GM12878 (cell line): ENCODE results near the gene NDUFAF5. TPM values are rescaled to one million over a fixed set of nuclear protein-coding genes. Genes with fewer than 3 reads are reported as not detected.

ENCODE experiments used
- ATAC-seq: fragments of 200-7000 bp; cut with Tn5 transposase; 3 replicates; pipeline ENCODE4 v1.9.1; 2020; ENCODE audit warnings: mild to moderate bottlenecking, moderate library complexity
- BruUV-seq: library from RNA; stranded (reverse); fragments of 400-500 nt; replicated peaks from 2 replicates; lab custom pipeline; 2021; lab: Mats Ljungman, UMichigan
- CTCF ChIA-PET: fragments of 300-600 bp; sonication (Branson Sonifier 250); formaldehyde crosslinking; extraction: SDS; loops from one replicate; lab custom pipeline; 2021; ENCODE audit warnings: inconsistent platforms; lab: Yijun Ruan, JAX
- POLR2A ChIA-PET: fragments of 350-600 bp; formaldehyde crosslinking; extraction: SDS; loops from one replicate; lab custom pipeline; 2021; ENCODE audit warnings: inconsistent platforms; lab: Charles Lee
- RAD21 ChIA-PET: fragments of 300-600 bp; sonication (Branson Sonifier 250); formaldehyde crosslinking; loops from one replicate; lab custom pipeline; 2023; ENCODE audit warnings: antibody characterized with exemption; ENCODE audit not compliant: unreplicated experiment; lab: Charles Lee
- SMC1A ChIA-PET: fragments of 300-600 bp; sonication (Branson Sonifier 250); formaldehyde crosslinking; loops from one replicate; lab custom pipeline; 2023; ENCODE audit not compliant: unreplicated experiment, uncharacterized antibody; lab: Charles Lee
- DNase-seq: peaks from one replicate; pipeline ENCODE4 v3.0.0-alpha.2; 2011; ENCODE audit warnings: low read depth, low spot score
- FAIRE-seq: peaks from 3 replicates; lab custom pipeline; 2011; peaks lifted over from hg19 to GRCh38; lab: Jason Lieb, UNC
- H2AFZ ChIP-seq: 2 replicates; pipeline ENCODE4 v1.6.0; 2011; ENCODE audit warnings: low read depth, low read length, control low read depth; ENCODE audit not compliant: control insufficient read depth
- H3K27ac ChIP-seq: 2 replicates; pipeline ENCODE4 v1.5.1; 2011; ENCODE audit warnings: control low read depth; ENCODE audit not compliant: control insufficient read depth, insufficient read depth
- H3K27me3 ChIP-seq, 2 experiments: replicated peaks in 1 of 2; 2 replicates each; pipeline versions ENCODE4 v1.6.0 to v1.6.1; 2011; ENCODE audit warnings: low read length in 1 of 2; ENCODE audit not compliant: control insufficient read depth in 2 of 2, insufficient read depth in 2 of 2
- H3K36me3 ChIP-seq, 2 experiments: 2 replicates each; pipeline ENCODE4 v1.5.1; 2011; ENCODE audit warnings: low read length in 1 of 2; ENCODE audit not compliant: control insufficient read depth in 2 of 2, insufficient read depth in 2 of 2
- H3K4me1 ChIP-seq: 2 replicates; pipeline ENCODE4 v1.6.1; 2011; ENCODE audit warnings: mild to moderate bottlenecking, low read length, moderate library complexity, mixed read lengths; ENCODE audit not compliant: control insufficient read depth, insufficient read depth
- H3K4me2 ChIP-seq: 2 replicates; pipeline ENCODE4 v1.6.0; 2011; ENCODE audit warnings: control low read depth; ENCODE audit not compliant: control insufficient read depth, insufficient read depth
- H3K4me3 ChIP-seq: fragments of 200-600 bp; sonication (generic); 2 replicates; pipeline ENCODE4 v1.5.1; 2016
- H3K79me2 ChIP-seq: 2 replicates; pipeline ENCODE4 v1.6.0; 2011; ENCODE audit warnings: low read length; ENCODE audit not compliant: control insufficient read depth, insufficient read depth
- H3K9ac ChIP-seq: 2 replicates; pipeline ENCODE4 v1.8.0; 2011; ENCODE audit warnings: low read length, control low read depth, mixed read lengths; ENCODE audit not compliant: control insufficient read depth, insufficient read depth
- H3K9me3 ChIP-seq: replicated peaks from 3 replicates; pipeline ENCODE4 v1.5.1; 2011; ENCODE audit warnings: mild to moderate bottlenecking, low read length; ENCODE audit not compliant: control insufficient read depth, insufficient read depth
- H4K20me1 ChIP-seq: 2 replicates; pipeline ENCODE4 v1.6.0; 2011; ENCODE audit not compliant: control insufficient read depth, insufficient read depth
- CEBPB ChIP-seq, 2 experiments: fragments of 150-350 bp in 1 of 2; IDR thresholded peaks; 2 replicates each; pipeline ENCODE4 v1.6.1; 2012 to 2014; ENCODE audit warnings: low read depth in 2 of 2, low read length in 2 of 2, borderline replicate concordance in 1 of 2, inconsistent platforms in 1 of 2
- CTCF ChIP-seq, 3 experiments: IDR thresholded peaks in 2 of 3; conservative IDR thresholded peaks in 1 of 3; 2 replicates each; pipeline ENCODE4 v1.5.1; 2011; ENCODE audit warnings: low read depth in 3 of 3, low read length in 3 of 3, mild to moderate bottlenecking in 3 of 3, control low read depth in 2 of 3, moderate library complexity in 2 of 3, inconsistent platforms in 1 of 3, mixed read lengths in 1 of 3; ENCODE audit not compliant: control insufficient read depth in 2 of 3, insufficient read depth in 1 of 3; ENCODE audit errors: extremely low read depth in 1 of 3
- HDGF ChIP-seq: fragments of 450-650 bp; IDR thresholded peaks from 2 replicates; pipeline ENCODE4 v1.6.1; 2016; ENCODE audit warnings: antibody characterized with exemption
- KAT2A ChIP-seq: conservative IDR thresholded peaks from 2 replicates; pipeline ENCODE4 v1.6.1; 2011; ENCODE audit warnings: low read depth, low read length; ENCODE audit not compliant: control insufficient read depth
- KDM1A ChIP-seq: fragments of 200-600 bp; sonication (generic); IDR thresholded peaks from 2 replicates; pipeline ENCODE4 v1.6.1; 2016; ENCODE audit warnings: borderline replicate concordance
- RAD21 ChIP-seq: IDR thresholded peaks from 2 replicates; pipeline ENCODE4 v1.6.1; 2011; ENCODE audit warnings: mild to moderate bottlenecking, low read depth, low read length, moderate library complexity; ENCODE audit not compliant: insufficient read depth
- SMC3 ChIP-seq: IDR thresholded peaks from 2 replicates; pipeline ENCODE4 v1.6.1; 2011; ENCODE audit warnings: low read length, improper control_type of control experiment, borderline replicate concordance
- ZSCAN29 ChIP-seq: fragments of 450-650 bp; IDR thresholded peaks from 2 replicates; pipeline ENCODE4 v1.6.1; 2017; ENCODE audit warnings: mild to moderate bottlenecking, moderate library complexity
- WGBS: methylation state at CpG from one replicate; pipeline ENCODE4 v1.1.6; 2016; ENCODE audit warnings: low lambda C conversion rate; ENCODE audit not compliant: insufficient replicate concordance, insufficient coverage; ENCODE audit errors: missing lambda C conversion rate; 5-methylcytosine and 5-hydroxymethylcytosine counted together
- in situ Hi-C: fragments of 300-500 bp; cut with MboI; formaldehyde crosslinking; loops from 9 replicates; pipeline ENCODE4 v1.14.3; 2018; ENCODE audit warnings: mixed read lengths
- intact Hi-C: fragments of 100-400 bp; cut with micrococcal nuclease; formaldehyde crosslinking; loops from one replicate; pipeline ENCODE4 v1.14.2; 2022; ENCODE audit not compliant: unreplicated experiment
- polyA plus RNA-seq, 11 experiments: library from polyadenylated mRNA; depleted of rRNA in 4 of 11; unstranded in 6 of 11; stranded (reverse) in 5 of 11; fragments of >200 nt; fragmentation: Nextera tagmentation in 4 of 11; fragmentation: Illumina TruSeq in 1 of 11; extraction: Ambion mirVana in 4 of 11; extraction: Trizol in 1 of 11; gene quantifications; 1 replicate in 1 of 11; 2 replicates in 10 of 11; pipeline versions ENCODE4 v1.2.1 to v1.2.3, GENCODE V29; 2011 to 2016; ENCODE audit warnings: inconsistent platforms in 2 of 11, missing spikeins in 2 of 11, low read depth in 1 of 11
- total RNA-seq, 4 experiments: library from RNA; depleted of rRNA in 3 of 4; stranded (reverse); fragments of >200 nt in 3 of 4; fragmentation: Illumina TruSeq in 1 of 4; extraction: Trizol in 1 of 4; gene quantifications; 2 replicates each; pipeline versions ENCODE4 v1.2.1 to v1.2.3, GENCODE V29; 2013 to 2021
- TF ChIP-seq, protein P1 (sequence below): fragments of 450-650 bp; IDR thresholded peaks from 2 replicates; pipeline ENCODE4 v1.6.1; 2017; ENCODE audit warnings: mild to moderate bottlenecking
- TF ChIP-seq, protein P2 (sequence below): fragments of 450-650 bp; IDR thresholded peaks from 2 replicates; pipeline ENCODE4 v1.6.1; 2018; ENCODE audit warnings: mild to moderate bottlenecking, low read depth, moderate library complexity; ENCODE audit not compliant: partially characterized antibody

Gene NDUFAF5
- total and polyA plus RNA-seq, 10 of the 15 experiments (the other 5 are each of a cell fraction or from before 2014, with no cell fraction given), result 15.6 to 36.9 (median 28.0) TPM

GRCh38 chr20:13788167-13788834 is 3.5 kb downstream of the NDUFAF5 start:
- intact Hi-C loops, result loop anchor here (1.0 to 5.0 kb wide), 3 partner anchors 178 to 861 kb away; no protein-coding TSS in a partner anchor
- peak; percentile 69 for ATAC-seq
- RAD21 ChIA-PET, result interaction anchor here (0.8 to 2.2 kb wide), 15 partner anchors 8 to 863 kb away, joined by 3 to 23 read pairs (median 4); partner anchors contain the start of gene TASP1
- H3K9ac ChIP-seq, result no peak overlapping the region
- BruUV-seq, result no TSS peak
- no peaks in the 10 kb centered on the region for H3K9me3 ChIP-seq
- peaks cover 4% of the 10 kb centered on the region for H3K4me1 ChIP-seq
- CTCF ChIA-PET, result interaction anchor here (0.6 to 2.5 kb wide), 35 partner anchors 8 to 864 kb away, joined by 3 to 40 read pairs (median 4); no protein-coding TSS in a partner anchor
- H3K79me2 ChIP-seq, result peaks cover 39% of the 10 kb centered on the region
- SMC1A ChIA-PET, result interaction anchor here (0.6 to 2.4 kb wide), 18 partner anchors 11 to 669 kb away, joined by 3 to 34 read pairs (median 5); no protein-coding TSS in a partner anchor
- no peak overlapping the region for H2AFZ ChIP-seq
- in situ Hi-C loops, result loop anchor here (25.0 kb wide), 1 partner anchor 326 kb away; no protein-coding TSS in a partner anchor
- no peaks in the 10 kb centered on the region for H3K27me3 ChIP-seq
- peak; percentile 21 for DNase-seq
- no peaks in the 10 kb centered on the region for H4K20me1 ChIP-seq
- peaks cover 0 to 12% of the 10 kb centered on the region in 2 experiments; a peak in 1 of 4 replicates for H3K36me3 ChIP-seq
- POLR2A ChIA-PET, result interaction anchor here (0.5 to 1.3 kb wide), 3 partner anchors 11 to 158 kb away, joined by 4 to 7 read pairs (median 4); no protein-coding TSS in a partner anchor
- no peak overlapping the region for H3K4me3 ChIP-seq
- WGBS, result 0% methylated on average over 1 of the region's 1 CpG
- H3K27ac ChIP-seq, result no peak overlapping the region
- H3K4me2 ChIP-seq, result no peak overlapping the region
- TF ChIP-seq ZSCAN29 (no peak), KDM1A (no peak), KAT2A (no peak), HDGF (no peak), CTCF (IDR thresholded peaks at IDR 0.05 in 2 of 3, conservative IDR thresholded peaks at IDR 0.05 in 1 of 3; ENCODE audit: control insufficient read depth in 2 of 3, extremely low read depth in 1 of 3, insufficient read depth in 1 of 3, low read depth in 3 of 3, low read length in 3 of 3) (peak; percentile 65 to 68 (median 68); a peak in 5 of 6 replicates), SMC3 (peak; percentile 53; the same call in 1 of the 2 replicates), CEBPB (IDR thresholded peaks at IDR 0.05; ENCODE audit: borderline replicate concordance in 1 of 2, low read depth in 2 of 2, low read length in 2 of 2) (no peak), RAD21 (peak; percentile 59)
- TF ChIP-seq, protein P1, sequence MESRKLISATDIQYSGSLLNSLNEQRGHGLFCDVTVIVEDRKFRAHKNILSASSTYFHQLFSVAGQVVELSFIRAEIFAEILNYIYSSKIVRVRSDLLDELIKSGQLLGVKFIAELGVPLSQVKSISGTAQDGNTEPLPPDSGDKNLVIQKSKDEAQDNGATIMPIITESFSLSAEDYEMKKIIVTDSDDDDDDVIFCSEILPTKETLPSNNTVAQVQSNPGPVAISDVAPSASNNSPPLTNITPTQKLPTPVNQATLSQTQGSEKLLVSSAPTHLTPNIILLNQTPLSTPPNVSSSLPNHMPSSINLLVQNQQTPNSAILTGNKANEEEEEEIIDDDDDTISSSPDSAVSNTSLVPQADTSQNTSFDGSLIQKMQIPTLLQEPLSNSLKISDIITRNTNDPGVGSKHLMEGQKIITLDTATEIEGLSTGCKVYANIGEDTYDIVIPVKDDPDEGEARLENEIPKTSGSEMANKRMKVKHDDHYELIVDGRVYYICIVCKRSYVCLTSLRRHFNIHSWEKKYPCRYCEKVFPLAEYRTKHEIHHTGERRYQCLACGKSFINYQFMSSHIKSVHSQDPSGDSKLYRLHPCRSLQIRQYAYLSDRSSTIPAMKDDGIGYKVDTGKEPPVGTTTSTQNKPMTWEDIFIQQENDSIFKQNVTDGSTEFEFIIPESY, result no peak
- TF ChIP-seq, protein P2, sequence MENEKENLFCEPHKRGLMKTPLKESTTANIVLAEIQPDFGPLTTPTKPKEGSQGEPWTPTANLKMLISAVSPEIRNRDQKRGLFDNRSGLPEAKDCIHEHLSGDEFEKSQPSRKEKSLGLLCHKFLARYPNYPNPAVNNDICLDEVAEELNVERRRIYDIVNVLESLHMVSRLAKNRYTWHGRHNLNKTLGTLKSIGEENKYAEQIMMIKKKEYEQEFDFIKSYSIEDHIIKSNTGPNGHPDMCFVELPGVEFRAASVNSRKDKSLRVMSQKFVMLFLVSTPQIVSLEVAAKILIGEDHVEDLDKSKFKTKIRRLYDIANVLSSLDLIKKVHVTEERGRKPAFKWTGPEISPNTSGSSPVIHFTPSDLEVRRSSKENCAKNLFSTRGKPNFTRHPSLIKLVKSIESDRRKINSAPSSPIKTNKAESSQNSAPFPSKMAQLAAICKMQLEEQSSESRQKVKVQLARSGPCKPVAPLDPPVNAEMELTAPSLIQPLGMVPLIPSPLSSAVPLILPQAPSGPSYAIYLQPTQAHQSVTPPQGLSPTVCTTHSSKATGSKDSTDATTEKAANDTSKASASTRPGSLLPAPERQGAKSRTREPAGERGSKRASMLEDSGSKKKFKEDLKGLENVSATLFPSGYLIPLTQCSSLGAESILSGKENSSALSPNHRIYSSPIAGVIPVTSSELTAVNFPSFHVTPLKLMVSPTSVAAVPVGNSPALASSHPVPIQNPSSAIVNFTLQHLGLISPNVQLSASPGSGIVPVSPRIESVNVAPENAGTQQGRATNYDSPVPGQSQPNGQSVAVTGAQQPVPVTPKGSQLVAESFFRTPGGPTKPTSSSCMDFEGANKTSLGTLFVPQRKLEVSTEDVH, result no peak
- FAIRE-seq, result no peak
